AG20443 (cell line): ENCODE measurements around the gene DHCR7.

Experiments
- DNase-seq: peaks from one replicate; pipeline ENCODE4 v3.0.0; 2012; ENCODE audit warnings: low spot score, mixed read lengths

DHCR7 gene

GRCh38 chr11:71477641-71478527, 29.7 kb upstream of the DHCR7 start:
- DNase-seq = no peak

DNA sequence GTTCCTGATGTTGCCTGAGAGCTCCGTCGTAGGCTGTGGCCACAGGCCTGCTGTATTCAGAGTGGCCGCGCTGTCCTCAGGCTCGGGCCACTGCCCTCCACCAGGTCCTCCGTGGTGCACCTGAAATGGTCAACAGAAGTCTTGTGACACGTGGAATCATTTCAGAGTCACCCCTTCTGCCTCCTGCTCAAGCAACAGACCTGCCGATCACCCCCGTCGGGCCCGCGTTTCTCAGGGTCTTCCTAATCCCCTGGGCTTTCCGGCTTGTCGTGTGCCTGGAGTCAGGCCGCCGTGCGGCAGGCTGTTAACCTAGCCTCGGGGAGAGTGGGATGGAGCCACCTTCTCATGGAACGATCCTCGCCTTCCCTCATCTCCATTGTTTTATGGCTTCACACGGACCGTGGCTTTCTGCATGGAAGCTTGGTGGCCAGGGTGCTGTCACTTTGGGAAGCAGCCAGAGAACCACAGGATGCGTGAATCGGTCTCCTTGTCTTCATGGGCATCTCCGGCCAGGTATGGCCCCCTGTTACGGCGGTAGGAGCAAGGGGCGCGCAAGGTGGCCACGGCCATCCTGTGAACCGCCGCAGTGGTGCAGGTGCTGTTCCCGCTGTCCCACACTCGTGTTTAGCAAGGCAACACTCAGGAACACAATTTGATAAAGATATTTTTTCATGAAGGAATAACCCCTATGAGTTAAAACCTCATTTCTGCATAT, 28.9 kb upstream of the DHCR7 start:
- no peak for DNase-seq

DNA sequence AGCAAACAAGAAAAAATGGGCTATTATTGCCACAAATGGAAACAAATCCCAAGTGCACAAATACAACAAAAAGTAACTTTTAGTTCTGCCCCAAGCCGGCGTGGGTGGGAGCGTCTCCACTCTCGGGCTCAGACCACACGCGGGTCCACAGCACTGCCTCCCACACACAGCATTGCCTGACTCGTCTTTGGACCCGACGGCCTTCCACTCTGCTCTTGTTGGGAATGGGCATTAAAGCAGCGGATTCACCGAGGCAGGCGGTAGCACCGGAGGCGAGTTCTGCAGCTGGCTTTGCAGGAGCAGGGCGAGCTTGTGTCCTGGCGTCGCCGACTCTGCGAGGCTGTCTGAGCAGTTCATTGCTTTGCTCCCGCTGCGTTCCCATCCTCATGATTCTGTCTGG, 27.8 kb upstream of the DHCR7 start:
- no peak for DNase-seq

DNA sequence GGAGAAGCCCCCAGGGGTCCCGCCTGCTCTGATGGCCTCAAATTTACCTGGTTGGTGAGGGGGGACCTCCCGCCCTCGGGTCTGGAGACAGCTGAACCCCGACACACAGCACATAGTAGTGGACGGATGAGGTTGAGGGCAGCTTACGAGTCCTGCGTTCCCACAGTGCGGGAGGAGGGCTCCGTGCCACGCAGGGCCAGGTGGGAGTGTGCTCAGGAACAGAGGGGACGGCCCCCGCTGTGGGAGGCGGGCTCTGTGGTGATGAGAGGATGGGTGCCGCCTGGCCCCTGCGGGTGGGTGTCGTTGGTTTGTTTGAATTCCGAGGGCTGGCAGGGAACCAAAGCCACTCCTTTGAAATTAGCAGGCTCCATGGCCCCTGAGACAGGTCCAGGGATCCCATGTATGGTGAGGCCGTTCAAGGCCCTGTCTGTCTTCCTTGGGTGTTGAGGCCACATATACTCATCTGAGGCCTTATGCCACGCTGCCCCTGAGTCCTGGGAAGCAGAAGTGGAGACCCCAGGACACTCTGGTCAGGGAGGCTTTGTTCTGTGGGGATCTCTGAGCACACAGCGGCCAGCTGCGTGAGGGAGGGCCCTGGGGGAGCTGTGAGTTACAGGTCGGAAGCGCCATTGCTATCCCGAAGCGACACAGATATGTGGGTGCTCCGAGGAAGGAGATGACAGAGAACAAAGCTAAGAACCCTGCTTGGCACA, 26.7 kb upstream of the DHCR7 start:
- no peak for DNase-seq

DNA sequence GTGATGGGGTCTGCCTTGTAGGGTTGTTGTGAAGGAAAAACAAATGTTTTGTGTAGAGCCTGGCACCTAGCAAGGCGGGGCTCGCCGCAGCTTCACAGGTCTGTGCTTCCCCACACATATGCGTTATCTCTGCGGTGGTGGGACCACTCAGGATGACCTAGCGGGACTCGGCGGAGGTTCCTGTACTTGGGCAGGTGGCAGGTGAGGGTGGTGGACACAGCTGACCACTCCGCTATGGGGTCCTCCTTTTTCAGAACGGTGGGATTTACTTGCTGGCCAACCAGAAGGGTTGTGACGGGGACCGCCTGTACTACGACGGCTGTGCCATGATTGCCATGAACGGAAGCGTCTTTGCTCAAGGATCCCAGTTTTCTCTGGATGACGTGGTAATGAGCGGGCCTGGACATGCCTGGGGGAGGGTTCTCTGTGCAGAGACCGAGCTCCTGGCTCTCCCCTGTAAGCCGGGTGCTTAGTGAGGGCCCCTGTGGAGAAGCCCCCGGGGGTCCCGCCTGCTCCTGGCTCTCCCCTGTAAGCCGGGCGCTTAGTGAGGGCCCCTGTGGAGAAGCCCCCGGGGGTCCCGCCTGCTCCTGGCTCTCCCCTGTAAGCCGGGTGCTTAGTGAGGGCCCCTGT, 26.1 kb upstream of the DHCR7 start:
- DNase-seq = no peak

- no peak for DNase-seq
These were observed 25.5 kb upstream of the DHCR7 start for GRCh38 chr11:71473793-71474080.

DNA sequence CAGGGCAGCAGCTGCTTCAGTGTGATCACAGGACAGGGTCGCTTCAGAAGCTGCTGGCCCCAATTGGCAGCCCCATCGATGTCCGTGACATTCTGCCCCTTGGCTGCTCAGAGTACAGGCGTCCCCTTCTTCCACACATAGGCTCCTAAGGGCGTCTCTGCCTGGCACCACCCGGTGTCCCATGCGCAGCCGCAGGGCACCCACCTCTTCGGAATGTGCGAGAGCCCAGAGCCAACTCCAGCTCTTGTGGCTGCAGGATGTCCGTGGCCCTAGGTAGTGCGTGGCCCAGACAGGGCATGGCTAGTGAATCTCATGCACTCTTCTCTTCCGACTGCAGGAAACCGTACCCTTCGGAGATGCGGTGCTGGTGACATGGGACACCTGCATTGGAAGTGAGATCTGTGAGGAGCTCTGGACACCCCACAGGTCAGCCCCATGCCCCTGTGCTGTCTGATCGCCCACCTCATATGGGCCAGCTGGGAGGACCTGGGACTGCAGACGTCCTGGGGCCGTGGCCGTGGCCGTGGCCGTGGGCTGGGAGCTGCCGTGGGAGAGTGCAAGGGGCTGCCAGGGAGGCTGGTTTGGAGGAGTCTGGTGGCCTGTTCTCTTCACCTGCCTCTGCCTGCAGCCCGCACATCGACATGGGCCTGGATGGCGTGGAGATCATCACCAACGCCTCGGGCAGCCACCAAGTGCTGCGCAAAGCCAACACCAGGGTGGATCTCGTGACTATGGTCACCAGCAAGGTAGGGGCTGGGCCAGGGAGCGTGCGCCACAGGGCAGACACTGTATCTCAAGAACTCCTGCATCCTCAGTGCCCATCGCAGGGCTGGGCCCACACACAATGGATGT, 25.0 kb upstream of the DHCR7 start:
- DNase-seq = no peak

DNA sequence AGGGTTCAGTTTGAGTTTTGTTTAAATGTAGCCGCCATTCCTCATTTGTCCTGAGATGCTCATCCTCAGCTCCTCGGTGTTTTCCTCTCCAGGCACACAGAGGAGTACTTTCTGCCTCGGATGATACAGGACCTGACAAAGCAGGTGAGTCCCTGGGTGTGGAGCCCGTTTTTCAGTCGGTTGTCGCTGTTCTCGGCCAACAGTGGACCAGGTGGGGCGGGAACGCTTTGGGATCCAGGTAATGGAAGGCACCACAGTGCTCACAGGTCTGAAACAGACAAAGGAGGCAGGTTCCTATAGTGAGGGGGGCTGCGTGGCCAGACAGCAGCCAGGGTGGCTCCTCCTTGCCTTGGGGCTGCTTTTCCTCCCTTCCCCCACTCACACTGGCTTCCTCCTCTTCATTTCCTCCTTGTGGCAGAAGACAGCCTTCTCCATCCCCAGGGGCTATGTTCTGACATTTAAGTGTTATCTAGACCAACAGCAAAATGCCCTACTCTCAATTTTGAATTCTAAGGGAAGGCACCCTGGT, 24.2 kb upstream of the DHCR7 start:
- DNase-seq = no peak

DNA sequence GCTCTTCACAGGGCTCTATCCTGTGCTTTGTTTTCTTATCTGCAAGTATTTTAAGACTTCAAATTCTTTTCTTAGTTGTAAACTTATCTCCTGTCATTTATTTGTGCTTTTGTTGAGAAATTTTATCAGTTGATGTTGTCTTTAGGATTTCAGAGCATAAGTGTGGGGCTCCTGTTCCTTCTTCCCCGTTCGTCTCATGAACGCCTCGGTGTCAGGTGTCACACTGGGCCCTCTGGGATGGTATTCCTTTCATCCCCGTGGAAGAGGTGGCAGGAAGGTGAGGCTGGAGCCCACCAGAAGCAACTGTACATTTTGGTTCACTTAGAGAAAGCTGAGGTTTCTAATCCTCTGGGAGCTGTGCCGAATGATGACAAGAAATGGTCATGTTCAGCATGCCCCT, 22.8 kb upstream of the DHCR7 start:
- no peak for DNase-seq

DNA sequence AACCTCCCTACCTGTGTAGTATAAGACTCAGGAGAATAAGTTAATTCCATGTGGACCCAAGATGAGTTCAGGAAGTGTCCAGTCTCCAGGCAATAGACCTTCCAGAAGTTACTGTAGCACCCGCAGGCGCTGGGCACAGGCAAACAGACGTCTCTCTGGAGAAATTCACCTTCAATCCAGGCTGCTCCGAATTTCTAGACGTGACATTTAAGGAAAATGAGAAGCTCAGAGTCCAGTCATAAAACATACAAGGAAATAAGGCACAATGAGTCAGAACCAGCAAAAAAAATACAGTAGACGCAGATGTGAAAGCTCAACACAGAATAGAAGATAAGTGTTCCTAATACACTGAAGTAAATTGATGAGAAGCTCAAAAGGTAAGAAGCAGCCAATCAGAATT, 19.0 kb upstream of the DHCR7 start:
- no peak for DNase-seq

DNA sequence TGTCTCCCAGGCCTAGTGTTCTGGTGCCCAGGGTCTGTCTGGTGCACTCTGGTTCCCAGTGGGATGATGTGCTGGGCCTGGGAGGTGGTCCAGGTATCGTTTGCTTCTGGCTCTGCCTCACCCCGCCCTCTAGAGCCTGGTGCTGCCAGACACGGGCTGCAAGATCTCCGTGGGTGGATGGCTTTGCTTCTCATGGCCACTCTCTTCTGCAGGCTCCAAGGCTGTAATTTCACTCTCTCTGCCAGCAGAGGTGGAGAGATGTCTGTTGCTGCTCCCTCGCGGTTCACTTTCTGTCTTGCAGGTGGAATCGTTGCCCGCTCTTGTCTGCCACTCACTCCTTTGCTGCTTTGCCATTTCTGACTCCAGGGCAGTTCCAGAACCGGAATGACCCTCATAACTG, 18.2 kb upstream of the DHCR7 start:
- no peak for DNase-seq

GRCh38 chr11:71465054-71465453, 16.9 kb upstream of the DHCR7 start:
- no peak for DNase-seq

DNA sequence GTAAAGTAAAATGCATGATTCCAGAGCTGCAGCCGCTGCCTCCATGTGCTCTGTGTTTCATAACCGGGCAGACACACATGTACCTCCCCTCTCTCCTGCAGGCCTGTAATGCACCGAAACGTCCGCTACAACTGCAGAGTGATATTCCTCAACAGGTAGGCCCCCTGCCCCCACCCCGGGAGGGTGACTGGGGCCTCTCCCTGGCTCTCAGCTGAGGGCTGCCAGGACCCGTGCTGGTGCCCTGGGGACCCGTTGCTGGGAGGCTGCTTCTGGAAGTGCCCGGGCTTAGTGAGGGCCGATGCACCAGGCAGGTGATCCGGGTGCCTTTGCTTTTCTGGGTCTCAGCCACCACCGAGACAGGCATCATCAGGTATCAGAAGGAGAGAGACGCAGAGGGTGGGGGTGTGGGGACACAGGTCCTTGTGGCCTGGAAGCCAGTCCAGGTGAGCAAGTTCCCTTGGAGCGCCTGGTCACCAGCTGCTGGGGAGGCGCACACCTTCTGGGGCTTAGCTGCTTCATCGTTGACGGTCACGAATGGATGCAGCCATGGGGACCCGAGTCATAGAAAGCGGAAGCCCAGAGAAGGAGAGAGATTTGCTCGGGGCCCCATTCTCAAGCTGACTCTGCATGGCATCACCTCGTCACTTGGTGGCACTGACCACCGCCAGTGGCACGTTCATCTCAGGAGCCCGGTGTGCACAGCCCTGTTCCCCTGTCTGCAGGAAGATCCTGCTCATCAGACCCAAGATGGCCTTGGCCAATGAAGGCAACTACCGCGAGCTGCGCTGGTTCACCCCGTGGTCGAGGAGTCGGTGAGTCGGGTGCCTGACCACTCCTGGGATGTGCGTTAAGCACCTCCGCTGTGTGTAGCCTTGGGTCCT, 15.4 kb upstream of the DHCR7 start:
- DNase-seq = no peak

DNA sequence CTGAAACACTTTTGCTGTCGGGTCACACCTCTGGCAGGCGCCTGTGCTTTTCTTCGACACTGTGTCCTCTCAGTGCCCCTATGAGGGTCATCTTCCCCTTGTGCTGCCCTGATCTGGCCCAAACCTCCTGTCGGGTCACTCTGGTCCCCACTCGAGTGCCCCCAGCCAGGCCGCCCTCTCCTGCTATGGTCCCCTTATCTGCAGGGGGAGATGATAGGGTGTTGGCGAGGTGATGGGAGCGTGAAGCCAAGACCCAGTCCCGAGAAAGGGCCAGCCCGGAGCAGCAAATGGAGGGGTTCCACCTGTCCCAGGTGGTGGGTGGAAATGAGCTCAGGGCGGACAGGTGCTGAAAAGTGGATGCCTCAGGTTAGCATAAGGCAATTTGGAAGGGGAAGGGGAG, 14.5 kb upstream of the DHCR7 start:
- DNase-seq = no peak

DNA sequence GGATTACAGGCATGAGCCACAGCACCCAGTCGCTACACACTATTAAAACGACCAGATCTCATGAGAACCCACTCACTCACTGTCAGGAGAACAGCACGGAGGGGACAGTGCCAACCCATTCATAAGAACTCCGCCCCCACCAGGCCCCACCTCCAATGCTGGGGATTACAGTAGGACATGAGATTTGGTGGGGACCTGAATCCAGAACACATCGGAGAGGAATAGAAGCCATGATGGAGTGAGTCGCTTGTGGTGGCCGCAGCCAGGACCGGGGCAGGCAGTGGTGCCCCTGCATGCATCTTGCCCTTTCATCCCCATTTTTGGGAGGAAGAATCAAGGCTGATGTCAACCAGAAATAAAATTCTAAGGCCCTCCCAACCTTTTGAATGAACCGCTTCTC, 13.5 kb upstream of the DHCR7 start:
- DNase-seq = no peak

- DNase-seq = no peak
These were observed 11.7 kb upstream of the DHCR7 start for GRCh38 chr11:71459767-71460320.

- DNase-seq = no peak
These were observed 11.0 kb upstream of the DHCR7 start for GRCh38 chr11:71459076-71459766.

DNA sequence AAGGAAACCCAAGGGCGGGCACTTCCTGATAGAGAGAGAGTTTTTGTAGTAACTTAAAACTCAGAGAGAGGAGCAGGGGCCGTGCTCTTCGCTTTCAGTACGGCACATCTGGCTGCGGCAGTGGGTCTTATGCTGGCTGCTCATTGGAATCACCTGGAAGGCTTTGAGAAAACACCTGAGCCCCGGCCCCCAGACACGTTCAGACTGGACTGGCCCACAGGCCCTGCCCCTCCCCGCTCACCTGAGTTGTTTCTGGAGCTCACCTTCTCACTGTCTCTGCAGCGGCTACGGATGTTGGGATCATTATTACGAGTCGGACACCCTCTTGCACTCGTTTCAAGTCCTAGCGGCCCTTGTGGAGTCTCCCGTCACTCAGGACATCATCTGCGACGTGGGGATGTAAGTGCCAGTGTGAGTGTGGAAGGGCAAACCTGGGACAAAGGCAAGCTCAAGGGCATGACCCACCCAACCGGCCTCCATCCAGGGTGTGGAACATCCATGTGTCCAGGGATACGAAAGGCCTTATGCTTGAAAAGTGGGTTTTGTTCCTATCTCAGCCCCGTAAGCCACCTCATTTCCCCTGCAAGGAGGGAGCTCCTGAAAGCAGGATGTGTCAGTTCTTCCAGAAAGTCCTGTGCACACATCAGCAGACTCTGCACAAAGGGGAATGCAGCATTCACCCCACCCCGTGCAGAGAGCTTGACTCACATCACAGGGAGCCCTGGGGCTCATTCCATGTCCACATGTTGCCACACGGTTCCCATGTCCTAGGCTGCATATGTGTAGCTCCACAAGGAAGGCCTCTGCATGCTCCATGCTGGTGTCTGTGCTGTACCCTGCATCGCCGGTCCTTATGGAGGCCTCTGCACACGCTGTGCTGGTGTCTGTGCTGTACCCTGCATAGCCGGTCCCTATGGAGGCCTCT, 10.2 kb upstream of the DHCR7 start:
- no peak for DNase-seq
